ENCODE data around the gene SLC41A3.
A peak's percentile ranks its signal among the peaks of the same experiment; 100 is the strongest.

SLC41A3 gene

DNA sequence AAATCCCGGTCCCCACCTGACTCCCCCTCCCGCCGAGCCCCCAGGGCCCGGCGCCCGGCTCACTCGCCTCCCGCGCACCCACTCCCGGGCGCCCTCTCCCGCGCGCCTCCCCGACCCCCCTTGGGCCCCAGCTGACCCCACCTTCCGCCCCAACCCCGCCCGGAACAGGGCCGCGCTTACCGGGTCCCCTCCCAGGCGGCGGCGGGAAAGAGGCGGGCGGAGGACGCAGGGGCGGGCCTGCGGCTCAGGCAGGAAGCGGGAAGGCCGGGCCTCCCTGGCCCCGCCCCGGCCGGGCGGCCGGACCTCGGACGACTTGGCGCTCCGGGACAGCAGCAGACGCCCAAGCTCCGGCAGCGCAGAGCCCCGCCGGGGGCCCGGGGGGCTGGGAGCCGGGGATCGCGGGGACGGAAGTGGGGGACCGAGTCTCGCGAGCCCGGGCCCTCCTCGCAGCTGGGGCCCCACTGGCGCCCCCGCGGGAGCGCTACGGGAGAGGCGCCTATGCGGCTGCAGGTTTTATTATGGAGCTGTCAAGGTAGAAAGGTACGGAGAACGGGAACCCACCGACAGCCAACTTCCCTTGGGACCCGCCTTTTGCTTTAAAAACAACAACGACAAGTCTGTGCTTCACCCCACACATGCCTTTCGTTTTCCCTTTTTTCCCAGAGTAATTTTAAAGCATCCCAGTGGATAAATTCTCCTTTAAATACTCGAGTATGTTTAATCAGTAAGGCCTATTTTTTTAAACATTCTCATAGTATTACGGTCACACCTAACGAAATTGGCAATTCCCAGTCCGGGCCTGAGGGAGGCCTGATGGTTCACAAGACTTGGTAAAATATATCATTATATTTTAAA, at the start of gene SLC41A3:
Gene SLC41A3, minus strand, starts transcription at position 212 of the 855 bp plus-strand sequence. CDS start 15,905 bp downstream, outside the sequence.
- peak; percentile 36 for DNase-seq (ENCODE audit: low read depth)

DNA sequence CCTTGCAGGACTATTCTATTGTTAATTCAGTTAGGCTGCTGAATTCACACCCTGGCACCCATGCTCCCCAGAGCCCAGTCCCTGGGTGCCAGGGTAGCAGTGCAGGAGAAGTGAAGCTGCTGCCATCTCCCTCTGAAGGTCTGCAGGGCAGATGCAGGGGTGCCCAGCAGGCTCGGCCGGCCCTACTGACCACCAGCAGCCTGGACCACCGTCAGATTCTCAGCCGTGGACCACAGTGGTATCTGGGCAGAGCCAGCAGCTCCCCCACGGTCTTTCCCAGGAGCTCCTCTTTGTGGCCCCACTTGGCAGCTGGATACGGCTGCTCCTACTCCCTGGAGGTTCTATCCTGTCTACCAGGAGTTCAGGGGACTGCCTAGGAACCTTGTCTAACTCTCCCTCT, 49.7 kb upstream of the SLC41A3 start:
- DNase-seq (ENCODE audit: low read depth) = no peak

DNA sequence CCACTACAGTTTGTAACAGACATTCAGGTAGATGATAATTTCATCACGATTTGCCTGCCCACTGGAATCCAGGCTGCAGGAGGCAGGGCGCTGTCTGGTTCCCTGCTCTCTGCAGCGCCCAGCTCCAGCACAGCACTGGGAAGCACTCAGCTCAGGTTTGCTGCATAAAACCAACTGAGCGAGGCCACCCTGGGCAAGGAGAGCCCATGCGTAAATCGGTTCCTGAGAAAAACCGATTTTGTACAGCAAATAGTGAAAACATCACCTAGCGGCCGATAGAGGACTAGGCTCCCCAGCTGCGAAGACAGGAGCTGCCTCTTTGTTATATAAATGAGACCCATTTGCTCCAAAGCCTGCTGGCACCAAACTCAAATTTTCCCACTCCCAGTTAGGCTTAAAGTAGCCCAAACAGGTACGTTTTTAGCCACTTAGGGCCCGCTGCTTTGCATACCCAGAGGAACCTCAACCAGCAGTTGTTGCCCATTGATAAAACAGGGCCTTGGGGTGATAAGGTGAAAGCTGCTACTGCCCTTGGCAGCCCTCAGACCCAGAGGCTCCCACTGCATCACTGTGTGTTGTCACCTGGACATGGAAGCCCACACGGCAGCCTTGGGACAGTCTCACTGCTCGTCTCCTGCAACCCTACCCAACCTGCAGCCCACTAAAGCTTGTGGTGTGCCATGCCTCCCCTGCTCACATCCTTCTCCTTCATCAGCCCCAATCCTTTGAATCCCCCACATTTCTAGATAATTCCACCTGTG, 49.0 kb upstream of the SLC41A3 start:
- no peak for DNase-seq (ENCODE audit: low read depth)

DNA sequence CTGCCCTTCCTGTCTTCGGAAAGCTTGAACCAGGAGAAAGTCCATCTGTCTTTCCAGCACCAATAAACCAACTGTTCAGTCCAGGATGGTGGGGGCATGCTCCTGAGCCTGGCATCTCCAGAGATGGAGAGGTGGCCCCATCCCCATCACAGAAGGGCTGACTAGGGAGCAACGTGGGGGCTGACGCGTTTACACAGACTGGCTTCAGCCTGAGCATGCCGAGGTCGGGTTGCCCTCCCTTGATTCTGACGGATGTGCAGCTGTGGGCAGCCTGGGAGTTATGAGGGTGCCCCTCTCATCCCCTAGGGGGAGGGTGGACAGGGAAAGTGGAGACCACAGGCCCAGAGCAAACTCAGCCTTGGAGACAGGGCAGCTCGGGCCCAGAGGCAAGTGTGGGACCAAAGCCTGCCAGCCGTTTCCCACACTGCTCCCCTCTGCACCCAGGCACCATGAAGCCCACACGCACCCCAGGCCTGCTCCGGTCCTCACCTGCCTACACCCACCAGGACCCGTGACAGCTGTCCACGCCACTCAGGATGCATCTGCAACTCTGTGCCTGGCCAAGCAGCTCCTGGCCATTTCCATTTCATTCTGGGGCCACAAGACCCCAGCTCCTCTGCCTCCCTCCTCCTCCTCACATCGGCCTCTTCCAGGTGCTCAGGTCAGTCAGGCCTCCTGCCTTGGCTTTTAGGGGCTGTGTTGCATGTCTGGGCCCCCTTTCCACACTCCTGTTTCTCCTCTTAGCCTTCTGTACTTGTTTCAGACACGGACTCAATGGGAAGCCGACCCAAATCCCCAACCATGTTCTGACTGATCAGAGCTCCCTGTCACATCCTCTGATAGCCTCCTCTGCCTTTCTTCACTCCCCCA, 48.2 kb upstream of the SLC41A3 start:
- no peak for DNase-seq (ENCODE audit: low read depth)

DNA sequence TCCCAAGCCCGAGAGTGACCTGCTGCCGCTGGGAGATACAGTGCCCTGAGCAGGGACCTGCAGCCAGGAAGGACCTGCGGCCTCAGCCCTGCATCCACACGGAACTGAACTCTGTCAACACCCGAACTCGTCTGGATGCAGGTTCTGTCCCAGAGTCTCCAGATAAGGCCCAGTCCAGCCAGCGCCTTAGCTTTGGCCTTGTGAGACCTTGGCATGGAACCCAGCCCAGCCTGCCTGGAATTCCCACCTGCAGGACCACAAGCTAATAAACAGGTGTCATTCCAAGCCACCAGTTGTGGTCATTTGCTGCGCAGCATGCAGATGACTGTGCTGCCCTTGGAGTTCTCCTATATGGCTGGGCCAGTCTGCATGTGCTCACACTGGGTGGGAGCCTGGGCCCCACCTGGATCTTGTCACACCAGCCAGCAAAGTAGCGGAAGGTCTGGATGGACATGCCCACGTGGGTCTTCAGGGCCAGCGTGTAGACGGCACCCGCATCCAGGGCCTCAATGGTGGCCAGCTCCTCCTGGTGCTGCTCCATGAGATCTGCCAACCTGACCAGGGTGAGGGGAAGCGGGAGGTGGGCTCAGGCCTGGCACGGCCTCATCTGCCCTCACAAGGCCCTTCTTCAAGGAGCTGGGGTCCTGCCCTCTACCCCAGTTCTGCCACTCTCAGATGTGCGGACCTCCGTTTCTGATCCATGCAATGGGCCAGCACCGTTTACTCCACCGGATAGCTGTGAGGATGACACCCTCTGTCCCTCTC, 47.2 kb upstream of the SLC41A3 start:
- no peak for DNase-seq (ENCODE audit: low read depth)

DNA sequence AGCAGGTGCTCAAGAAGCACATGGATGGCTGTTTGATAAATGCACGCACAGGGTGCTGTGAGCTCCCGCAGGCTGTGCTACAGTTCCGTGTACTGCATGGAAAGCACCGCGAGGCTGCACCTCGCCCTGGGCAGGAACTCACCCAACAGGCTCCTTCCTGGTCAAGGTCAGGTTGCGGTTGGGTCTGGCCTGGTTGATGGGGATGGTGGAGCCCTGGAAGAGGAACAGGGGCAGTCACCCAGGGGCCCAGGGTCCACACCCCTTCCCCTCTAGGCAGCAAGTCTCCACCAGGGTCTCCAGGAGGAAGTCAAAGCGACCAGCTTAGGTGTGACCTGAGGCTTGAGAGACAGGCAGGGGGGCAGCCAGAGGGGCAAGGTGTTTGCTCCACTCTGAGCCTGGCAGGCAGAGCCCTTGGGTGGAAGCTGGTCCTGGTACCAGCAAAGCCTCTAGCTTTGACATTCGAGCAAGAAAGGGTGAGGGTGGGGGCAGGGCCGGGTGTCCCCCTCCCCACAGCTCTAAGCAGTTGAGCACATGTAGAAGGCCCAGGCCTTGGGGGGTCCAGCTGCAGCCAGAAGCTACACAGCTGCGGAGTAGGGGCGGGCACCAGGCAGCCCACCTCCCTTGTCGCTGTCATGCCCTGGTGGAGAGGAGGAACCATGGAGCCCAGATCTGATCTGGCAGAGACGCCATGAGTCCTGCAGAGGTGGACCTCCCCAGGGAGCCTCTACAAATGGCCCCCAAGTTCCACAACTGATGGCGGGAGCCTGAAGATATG, 46.3 kb upstream of the SLC41A3 start:
- no peak for DNase-seq (ENCODE audit: low read depth)

DNA sequence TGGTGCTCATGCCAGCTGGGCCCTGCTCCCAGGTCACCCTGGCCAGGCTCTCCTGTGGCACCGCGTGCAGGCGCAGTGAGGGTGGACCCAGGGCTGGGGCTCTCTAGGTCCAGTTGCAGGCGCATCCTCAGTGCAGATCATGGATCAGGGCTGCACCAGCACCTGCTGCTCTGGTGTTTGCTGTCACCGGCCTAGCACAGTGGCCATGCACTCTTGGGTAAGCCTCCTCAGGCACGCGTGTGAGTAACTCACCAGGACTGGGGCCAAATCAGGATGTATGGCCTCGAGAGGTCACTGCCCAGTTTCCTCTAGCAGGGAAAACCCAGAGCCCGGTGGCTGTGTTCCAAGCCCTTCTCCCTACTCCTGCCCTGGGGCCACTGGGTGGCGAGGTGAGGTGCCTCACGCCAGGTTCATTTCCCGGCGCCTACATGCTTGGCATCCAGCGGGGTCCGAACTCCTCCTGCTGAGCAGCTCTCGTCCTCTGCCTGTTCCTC, 45.5 kb upstream of the SLC41A3 start:
- no peak for DNase-seq (ENCODE audit: low read depth)

DNA sequence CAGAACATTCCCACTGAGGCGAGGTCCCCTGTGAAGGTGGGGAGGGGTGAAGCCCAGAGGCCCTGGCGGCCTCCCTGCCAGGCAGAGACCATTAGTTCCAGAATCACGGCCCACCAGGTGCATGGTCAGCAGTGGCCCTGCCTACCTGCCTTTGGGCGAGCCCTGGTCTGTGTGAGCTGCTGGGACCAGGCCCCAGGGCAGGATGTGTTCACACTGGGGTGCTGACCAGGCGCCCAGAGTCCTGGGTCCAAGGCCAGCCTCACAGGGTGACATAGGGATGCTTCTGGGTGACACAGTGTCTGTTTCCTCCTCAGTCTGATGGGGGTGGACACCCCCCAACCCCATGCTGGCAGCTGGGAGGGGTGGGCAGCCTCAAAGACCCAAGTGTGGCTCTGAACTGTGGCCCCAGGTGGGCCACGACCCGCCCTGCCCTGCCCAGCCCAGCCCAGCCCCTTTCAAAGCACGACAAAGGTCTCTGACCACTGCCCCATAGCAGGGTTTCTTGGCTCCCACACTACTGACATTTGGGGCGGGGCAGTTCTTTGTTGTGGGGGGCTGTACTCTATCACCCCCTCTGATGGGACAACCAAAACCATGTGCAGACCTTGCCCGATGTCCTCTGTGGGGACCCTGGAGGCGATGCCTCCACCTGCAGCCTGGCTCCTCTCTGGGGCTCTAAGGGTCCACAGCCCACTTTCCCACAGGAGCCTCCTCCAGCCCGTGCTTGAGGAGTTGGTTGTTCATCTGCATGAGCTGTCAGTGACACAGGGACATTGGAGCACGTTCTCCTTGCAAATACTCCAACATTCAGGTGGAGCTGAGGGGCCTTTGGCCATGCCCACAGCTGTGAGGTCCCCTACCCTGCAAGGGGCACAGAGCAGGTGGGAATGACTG, 44.8 kb upstream of the SLC41A3 start:
- no peak for DNase-seq (ENCODE audit: low read depth)

DNA sequence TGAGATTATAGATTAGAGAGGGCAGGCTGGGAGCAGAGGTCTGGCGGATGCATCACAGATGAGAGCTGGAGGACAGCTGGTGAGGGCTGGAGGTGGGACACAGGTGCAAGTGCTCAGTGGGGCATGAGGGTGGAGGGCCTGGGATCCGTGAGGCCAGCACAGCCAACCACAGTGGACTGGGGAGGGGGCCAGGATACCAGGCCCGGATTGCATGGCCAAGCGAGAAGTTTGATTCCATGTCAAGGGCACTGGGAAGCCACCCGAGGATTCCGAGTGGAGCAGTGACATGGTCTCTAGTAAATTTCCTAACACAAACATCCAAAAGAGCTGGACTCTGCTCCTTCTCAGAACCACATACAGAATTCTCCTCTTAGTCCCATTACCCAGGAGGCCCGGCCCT, 44.0 kb upstream of the SLC41A3 start:
- no peak for DNase-seq (ENCODE audit: low read depth)

DNA sequence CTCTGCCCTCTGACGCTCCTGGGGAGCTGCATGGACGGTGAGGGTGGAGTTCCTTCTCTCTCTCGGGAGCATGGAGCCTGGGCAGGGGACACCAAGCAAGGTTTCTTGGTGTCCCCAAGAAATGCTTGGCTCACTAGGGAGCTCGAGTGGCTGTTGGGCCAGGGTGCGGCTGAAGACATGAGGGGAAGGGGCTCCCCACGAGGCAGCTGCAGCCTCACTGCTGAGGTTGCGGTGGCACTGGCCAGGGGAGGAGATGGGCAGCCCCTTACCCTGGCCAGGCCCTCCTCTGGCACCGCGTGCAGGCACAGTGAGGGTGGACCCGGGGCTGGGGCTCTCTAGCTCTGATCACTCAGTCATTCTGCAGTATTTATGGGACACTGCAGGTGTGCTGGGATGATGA, 43.5 kb upstream of the SLC41A3 start:
- no peak for DNase-seq (ENCODE audit: low read depth)

DNA sequence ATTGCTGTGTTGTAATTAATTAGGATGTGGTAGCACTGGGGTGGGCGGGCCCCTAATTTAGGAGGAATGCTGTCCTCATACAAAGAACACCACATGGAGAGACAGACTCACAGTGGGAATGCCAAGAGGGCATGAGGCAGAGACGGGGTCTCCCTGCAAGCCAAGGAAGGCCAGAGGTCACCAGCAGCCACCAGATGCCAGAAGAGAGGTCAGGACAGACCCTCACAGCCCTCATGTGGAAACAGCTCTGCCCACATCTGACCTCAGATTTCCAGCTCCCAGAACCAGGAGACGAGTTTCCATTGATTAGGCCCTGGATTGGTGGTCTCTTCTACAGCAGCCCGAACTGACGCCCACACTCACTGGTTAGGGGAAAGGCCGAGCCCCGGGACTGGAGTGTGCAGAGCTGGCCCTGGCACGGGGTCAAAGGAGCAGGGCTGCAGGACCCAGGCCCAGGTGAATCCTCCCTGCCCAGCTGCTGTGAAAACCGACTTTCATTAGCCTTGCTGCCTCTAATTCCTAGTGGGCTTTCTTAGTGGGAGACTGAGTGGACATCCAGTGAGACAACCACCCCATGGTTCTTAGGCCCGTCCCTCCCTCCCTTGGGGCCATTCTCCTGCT, 43.0 kb upstream of the SLC41A3 start:
- no peak for DNase-seq (ENCODE audit: low read depth)

DNA sequence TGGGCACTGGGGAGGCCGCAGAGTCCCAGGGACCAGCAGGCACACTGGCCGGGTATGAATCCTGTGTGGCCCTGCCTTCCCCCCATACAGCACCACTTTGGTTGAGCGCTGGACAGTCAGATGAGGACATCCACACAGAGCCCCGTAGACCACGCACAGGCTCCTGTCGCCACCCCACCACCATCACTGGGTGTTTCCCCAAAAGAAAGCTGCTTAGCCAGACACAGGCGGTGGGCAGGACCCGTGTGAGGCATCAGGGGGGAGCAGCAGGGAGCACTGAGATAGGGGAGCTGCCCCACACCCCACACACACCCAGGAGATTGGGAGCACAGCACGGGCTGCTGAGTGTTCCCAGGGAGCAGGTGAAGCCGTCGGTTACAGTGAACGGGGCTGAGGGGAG, 42.4 kb upstream of the SLC41A3 start:
- no peak for DNase-seq (ENCODE audit: low read depth)

DNA sequence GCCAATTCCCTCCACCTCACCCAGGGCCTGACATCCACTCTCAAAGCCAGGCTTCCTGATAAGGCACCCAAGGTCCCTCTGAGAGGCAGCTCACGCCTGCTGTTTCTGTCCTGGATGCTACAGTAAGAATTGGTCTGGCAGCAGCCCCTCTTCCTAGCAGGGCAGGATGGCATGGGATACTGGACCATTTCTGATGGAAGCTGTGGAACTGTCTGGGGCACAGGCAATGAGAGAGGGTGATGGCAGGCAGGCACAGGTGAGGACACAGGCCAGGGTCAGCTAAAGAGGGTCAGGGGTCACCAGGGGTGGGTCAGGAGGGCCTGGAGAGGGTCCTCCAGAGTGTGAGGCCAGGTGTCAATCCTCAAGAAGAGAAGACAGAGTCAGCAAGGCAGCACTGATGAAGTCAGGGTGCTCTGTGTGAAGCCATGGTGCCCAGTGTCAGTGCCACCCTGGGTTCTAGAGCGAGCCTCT, 41.9 kb upstream of the SLC41A3 start:
- no peak for DNase-seq (ENCODE audit: low read depth)

DNA sequence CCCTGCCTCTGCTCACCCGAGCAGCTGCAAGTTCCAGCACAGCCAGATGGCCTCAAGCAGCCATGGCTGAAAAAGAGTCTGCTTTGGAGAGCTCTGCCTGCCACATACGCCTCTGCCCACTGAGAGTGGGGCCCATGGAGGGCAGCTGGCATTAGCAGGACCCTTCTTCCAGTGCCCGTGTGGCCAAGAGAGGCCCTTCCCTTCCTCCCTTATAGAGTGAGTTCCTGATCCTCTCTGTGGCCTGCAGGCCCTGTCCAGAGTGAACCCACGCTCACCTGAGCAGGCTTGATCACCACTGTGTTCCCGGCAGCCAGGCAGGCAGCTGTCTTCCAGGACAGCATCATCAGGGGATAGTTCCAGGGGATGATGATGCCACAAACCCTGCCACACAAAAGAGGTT, 41.4 kb upstream of the SLC41A3 start:
- DNase-seq (ENCODE audit: low read depth) = no peak

DNA sequence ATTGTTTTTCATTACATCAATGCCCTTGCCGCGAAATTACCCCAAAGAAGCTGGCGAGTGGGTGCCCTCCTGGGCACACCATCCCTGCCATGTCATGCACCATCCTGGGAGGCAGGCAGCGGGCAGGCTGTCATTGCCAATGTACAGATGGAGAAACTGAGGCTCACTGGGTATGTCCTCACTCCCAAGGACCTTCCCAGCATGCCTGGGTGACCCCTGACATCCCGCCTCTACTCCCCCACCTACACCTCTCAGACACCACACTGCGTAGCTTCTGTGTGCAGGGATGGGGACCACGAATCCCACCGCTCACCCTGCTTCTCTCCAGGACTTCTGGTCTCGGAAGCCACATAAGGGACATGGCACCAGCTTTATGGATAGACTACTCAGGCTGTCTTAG, 41.0 kb upstream of the SLC41A3 start:
- DNase-seq (ENCODE audit: low read depth) = no peak

DNA sequence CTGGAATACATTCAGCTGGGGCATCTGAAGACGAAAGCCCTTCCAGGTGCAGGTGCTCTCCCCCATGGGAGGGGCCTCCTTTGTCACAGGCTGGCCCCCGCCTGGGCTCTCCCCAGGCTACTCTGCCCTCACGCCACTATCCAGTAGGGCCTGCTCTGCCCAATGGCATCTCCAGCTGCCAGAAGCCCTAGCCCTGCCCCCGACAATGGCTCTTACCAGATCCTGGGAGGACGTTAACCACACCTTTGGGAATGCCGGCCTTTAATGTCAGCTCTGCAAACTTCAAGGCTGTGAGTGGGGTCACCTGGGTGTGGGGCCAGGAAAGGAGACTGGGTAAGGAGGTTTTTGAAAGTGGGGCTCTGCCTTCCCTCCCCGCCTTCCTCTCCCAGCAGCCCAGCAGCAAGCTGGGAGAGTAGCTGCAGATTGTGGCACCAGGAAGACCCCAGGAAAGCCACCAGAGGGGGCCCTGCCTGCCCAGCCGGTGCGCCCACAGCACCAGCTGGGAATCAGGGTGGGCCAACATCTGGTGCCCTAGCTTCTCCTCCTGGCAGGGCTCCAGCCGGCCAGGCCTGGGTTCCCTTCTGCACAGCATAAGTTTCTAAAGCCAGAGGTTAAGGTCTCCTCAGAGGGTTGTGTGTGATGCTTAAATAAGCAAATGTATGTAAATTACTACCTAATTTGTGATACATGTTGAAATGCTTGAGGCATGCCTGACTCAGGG, 40.4 kb upstream of the SLC41A3 start:
- no peak for DNase-seq (ENCODE audit: low read depth)

DNA sequence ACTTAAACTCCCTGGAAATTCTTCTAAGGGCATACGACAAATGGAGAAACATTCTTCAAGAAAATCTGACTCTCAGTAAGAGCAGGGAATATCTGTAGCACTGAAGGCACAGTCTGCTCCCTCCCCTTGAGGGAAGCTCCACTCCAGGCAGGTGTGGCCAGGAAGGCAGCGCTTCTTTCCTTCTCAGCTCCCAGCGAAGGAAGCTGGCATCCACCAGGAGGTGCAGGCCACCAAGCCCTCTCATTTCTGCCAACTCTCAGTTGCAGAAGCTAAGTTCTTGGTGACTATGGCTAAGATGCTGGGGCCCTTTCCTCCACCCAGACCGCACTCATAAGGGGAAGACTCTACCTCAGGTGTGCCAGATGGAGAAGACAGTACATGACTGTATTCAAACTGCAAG, 37.7 kb upstream of the SLC41A3 start:
- DNase-seq (ENCODE audit: low read depth) = no peak

DNA sequence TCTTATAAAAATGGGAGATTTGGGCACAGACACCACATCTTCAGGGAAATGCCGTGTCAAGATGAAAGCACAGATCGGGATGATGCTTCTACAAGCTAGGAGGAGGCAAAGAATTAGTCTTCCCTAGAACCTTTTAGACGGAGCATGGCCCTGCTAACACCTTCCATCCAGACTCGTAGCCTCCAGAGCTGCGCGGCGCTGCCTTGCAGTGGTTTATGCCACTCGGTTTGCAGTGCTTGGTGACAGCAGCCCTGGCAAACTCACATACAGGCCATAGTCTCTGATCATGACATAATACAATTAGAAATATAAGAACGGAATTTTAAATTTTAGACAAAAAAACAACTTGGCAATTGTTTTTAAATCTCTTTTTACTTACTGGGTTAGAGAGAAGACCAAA, 37.1 kb upstream of the SLC41A3 start:
- no peak for DNase-seq (ENCODE audit: low read depth)
